RWPE1 (cell line): Measurements from ENCODE around the gene ADD2.
"Not testable (repeated sequence)": the region's sequence is repeated elsewhere in the genome, so short reads cannot be mapped to it uniquely, and the experiment has no call there.

ENCODE experiments used
- CTCF ChIA-PET: fragments of 350-600 bp; sonication (Branson Sonifier 250); formaldehyde crosslinking; extraction: SDS; loops from one replicate; lab custom pipeline; 2021; lab: Yijun Ruan, JAX
- POLR2A ChIA-PET: fragments of 400-600 bp; formaldehyde crosslinking; extraction: SDS; loops from one replicate; lab custom pipeline; 2020; ENCODE audit warnings: antibody characterized with exemption; ENCODE audit not compliant: low non-redundant PET; lab: Yijun Ruan, JAX
- DNase-seq: peaks from one replicate; pipeline ENCODE4 v3.0.0; 2012; ENCODE audit warnings: low spot score
- H3K27ac ChIP-seq: fragments of 450-650 bp; 2 replicates; pipeline ENCODE4 v1.5.1; 2017
- CTCF ChIP-seq: fragments of 450-650 bp; conservative IDR thresholded peaks from 2 replicates; pipeline ENCODE4 v1.5.1; 2017; ENCODE audit warnings: low read depth, mild to moderate bottlenecking

Gene ADD2

GRCh38 chr2:70807102-70807827 is 39.3 kb upstream of the ADD2 start:
- H3K27ac ChIP-seq = no peak overlapping the region
- ChIA-PET CTCF (interaction anchor here (0.7 kb wide), 1 partner anchor 66 kb away, joined by 3 read pairs; no protein-coding TSS in a partner anchor), POLR2A (no interaction called here)
- TF ChIP-seq CTCF = no peak
- DNase-seq = no peak

GRCh38 chr2:70806620-70807019 is 38.6 kb upstream of the ADD2 start:
- ChIA-PET CTCF (interaction anchor here (0.7 kb wide), 1 partner anchor 67 kb away, joined by 3 read pairs; no protein-coding TSS in a partner anchor), POLR2A (no interaction called here)
- no peak for TF ChIP-seq CTCF
- H3K27ac ChIP-seq = no peak overlapping the region
- DNase-seq = no peak

- TF ChIP-seq CTCF = no peak
- no peak for DNase-seq
- H3K27ac ChIP-seq = no peak overlapping the region
- ChIA-PET CTCF (no interaction called here), POLR2A (no interaction called here)
These were observed 38.0 kb upstream of the ADD2 start for GRCh38 chr2:70806013-70806412.

- DNase-seq = no peak
- CTCF ChIA-PET = no interaction called here
- POLR2A ChIA-PET = no interaction called here
- no peak for TF ChIP-seq CTCF
- no peak overlapping the region for H3K27ac ChIP-seq
These were observed 33.7 kb upstream of the ADD2 start for GRCh38 chr2:70801607-70802263.

- TF ChIP-seq CTCF = no peak
- ChIA-PET POLR2A (no interaction called here), CTCF (no interaction called here)
- no peak overlapping the region for H3K27ac ChIP-seq
- no peak for DNase-seq
These were observed 31.7 kb upstream of the ADD2 start for GRCh38 chr2:70799706-70800105.

GRCh38 chr2:70797996-70798395 is 30.0 kb upstream of the ADD2 start:
- POLR2A ChIA-PET = not testable (repeated sequence)

GRCh38 chr2:70797506-70797905 is 29.5 kb upstream of the ADD2 start:
- H3K27ac ChIP-seq = no peak overlapping the region
- POLR2A ChIA-PET = no interaction called here
- no peak for TF ChIP-seq CTCF
- CTCF ChIA-PET = interaction anchor here (0.6 kb wide), 2 partner anchors 67 to 123 kb away, joined by 3 to 4 read pairs; no protein-coding TSS in a partner anchor
- no peak for DNase-seq

More at GRCh38 chr2:70797996-70798395, 30.0 kb upstream of the ADD2 start:
- CTCF ChIA-PET, DNase-seq, H3K27ac ChIP-seq: not testable (repeated sequence)
